ENCODE results near the gene FBXO36. TPM values are rescaled to one million over a fixed set of nuclear protein-coding genes. Genes with fewer than 3 reads are reported as not detected.
A peak's percentile ranks its signal among the peaks of the same experiment; 100 is the strongest.

Gene FBXO36
- total RNA-seq, 6 donors from 2014 or later, result 2.4 to 13.8 (median 4.5) TPM

GRCh38 chr2:229974266-229974665, 52.0 kb downstream of the FBXO36 start:
- H3K27ac ChIP-seq, result no peak overlapping the region
- no peak overlapping the region for H3K4me3 ChIP-seq
- peaks cover 0 to 6% (median 0%) of the 10 kb centered on the region in 4 donors for H3K4me1 ChIP-seq
- DNase-seq, result no peak
- no peaks in the 10 kb centered on the region for H3K36me3 ChIP-seq
- no peaks in the 10 kb centered on the region for H3K9me3 ChIP-seq
- H3K27me3 ChIP-seq, result no peaks in the 10 kb centered on the region
- WGBS, 2 donors, result 54 to 61% methylated on average over 6 of the region's 6 CpGs
- peak in 1 of 2 donors; percentile 81 for ATAC-seq (ENCODE audit: low FRiP score in 2 of 2)
- TF ChIP-seq POLR2A (IDR thresholded peaks at IDR 0.05) (no peak), CTCF (IDR thresholded peaks at IDR 0.05) (no peak), POLR2AphosphoS5 (IDR thresholded peaks at IDR 0.05) (no peak), EP300 (IDR thresholded peaks at IDR 0.05) (no peak)

GRCh38 chr2:229980431-229981184, 58.3 kb downstream of the FBXO36 start:
- no peak overlapping the region for H3K4me3 ChIP-seq
- TF ChIP-seq EP300 (IDR thresholded peaks at IDR 0.05) (no peak), POLR2A (IDR thresholded peaks at IDR 0.05) (no peak)
- no peak for DNase-seq
- 37 to 54% methylated on average over 5 to 7 of the region's 7 CpGs for WGBS, 2 donors
- H3K36me3 ChIP-seq, result no peaks in the 10 kb centered on the region
- H3K4me1 ChIP-seq, result peaks cover 0 to 8% (median 0%) of the 10 kb centered on the region in 4 donors
- no peaks in the 10 kb centered on the region for H3K27me3 ChIP-seq
- peak; percentile 66 to 86 for ATAC-seq (ENCODE audit: low FRiP score in 2 of 2)
- H3K9me3 ChIP-seq, result no peaks in the 10 kb centered on the region
- H3K27ac ChIP-seq, result peak overlapping the region in 1 of 4 donors; percentile 19

- Histone ChIP-seq H3K9me3 (no peaks in the 10 kb centered on the region), H3K36me3 (no peaks in the 10 kb centered on the region), H3K4me3 (no peak overlapping the region), H3K27me3 (no peaks in the 10 kb centered on the region), H3K4me1 (no peaks in the 10 kb centered on the region), H3K27ac (no peak overlapping the region)
- TF ChIP-seq CTCF (IDR thresholded peaks at IDR 0.05) (no peak), EP300 (IDR thresholded peaks at IDR 0.05) (no peak), POLR2A (IDR thresholded peaks at IDR 0.05) (no peak), POLR2AphosphoS5 (IDR thresholded peaks at IDR 0.05) (no peak)
- WGBS, 2 donors, result 92% methylated on average over 6 of the region's 6 CpGs
- ATAC-seq (ENCODE audit: low FRiP score in 2 of 2) (no peak), DNase-seq (no peak)
Observed at GRCh38 chr2:229993236-229993635, 70.9 kb downstream of the FBXO36 start.

- ATAC-seq (ENCODE audit: low FRiP score in 2 of 2) (no peak), DNase-seq (no peak)
- no peaks in the 10 kb centered on the region for H3K4me1 ChIP-seq
- no peaks in the 10 kb centered on the region for H3K36me3 ChIP-seq
- no peak overlapping the region for H3K4me3 ChIP-seq
- H3K9me3 ChIP-seq, result no peaks in the 10 kb centered on the region
- H3K27ac ChIP-seq, result no peak overlapping the region
- H3K27me3 ChIP-seq, result no peaks in the 10 kb centered on the region
- TF ChIP-seq CTCF (IDR thresholded peaks at IDR 0.05) (no peak), POLR2A (IDR thresholded peaks at IDR 0.05) (no peak), EP300 (IDR thresholded peaks at IDR 0.05) (no peak), POLR2AphosphoS5 (IDR thresholded peaks at IDR 0.05) (no peak)
- WGBS, 2 donors, result 90 to 91% methylated on average over 4 of the region's 4 CpGs
Observed at GRCh38 chr2:229996320-229996719, 74.0 kb downstream of the FBXO36 start.

- Histone ChIP-seq H3K27ac (no peak overlapping the region), H3K9me3 (no peaks in the 10 kb centered on the region), H3K27me3 (no peaks in the 10 kb centered on the region), H3K4me1 (no peaks in the 10 kb centered on the region), H3K36me3 (no peaks in the 10 kb centered on the region), H3K4me3 (no peak overlapping the region)
- TF ChIP-seq EP300 (IDR thresholded peaks at IDR 0.05), result no peak
- no peak for TF ChIP-seq CTCF (IDR thresholded peaks at IDR 0.05)
- no peak for TF ChIP-seq POLR2AphosphoS5 (IDR thresholded peaks at IDR 0.05)
- no peak for TF ChIP-seq POLR2A (IDR thresholded peaks at IDR 0.05)
- ATAC-seq (ENCODE audit: low FRiP score in 2 of 2) (no peak), DNase-seq (no peak)
- 74 to 84% methylated on average over 3 of the region's 3 CpGs for WGBS, 2 donors
Observed at GRCh38 chr2:229997565-229997964, 75.3 kb downstream of the FBXO36 start.

Data from upper lobe of left lung (tissue), 6 donors.